ENCODE measurements around the gene INO80E. TPM values are rescaled to one million over a fixed set of nuclear protein-coding genes. Genes with fewer than 3 reads are reported as not detected.

INO80E gene
- polyA plus RNA-seq, 1 of the 3 experiments (the other 2 are of a cell fraction): 46.6 TPM

- peaks cover 6 to 28% of the 10 kb centered on the region in 2 experiments; a peak in 2 of 4 replicates for H3K4me1 ChIP-seq (ENCODE audit: control insufficient read depth in 1 of 2, insufficient read depth in 2 of 2, low read depth in 1 of 2, low read length in 1 of 2)
- H3K9me2 ChIP-seq: no peaks in the 10 kb centered on the region
- H3K79me2 ChIP-seq (ENCODE audit: insufficient read depth): no peaks in the 10 kb centered on the region
- WGBS (ENCODE audit: low lambda C conversion rate): 9% methylated on average over 23 of the region's 27 CpGs
- H3F3A ChIP-seq (replicated peaks; ENCODE audit: insufficient read depth): no peaks in the 10 kb centered on the region
- DNase-seq: peak; percentile 80
- no peaks in the 10 kb centered on the region for H3K36me3 ChIP-seq (replicated peaks in 1 of 2; ENCODE audit: control insufficient read depth in 1 of 2, insufficient read depth in 2 of 2, low read length in 1 of 2)
- H2AFZ ChIP-seq (ENCODE audit: low read depth): peak within 1 kb of the TSS; percentile 69; the same call in 1 of the 2 replicates
- no peaks in the 10 kb centered on the region for H4K20me1 ChIP-seq (ENCODE audit: insufficient read depth)
- no peaks in the 10 kb centered on the region for H3K9me3 ChIP-seq
- H3K9ac ChIP-seq: peak within 1 kb of the TSS; percentile 19; the same call in 1 of the 2 replicates
- peak within 1 kb of the TSS; percentile 86 for H3K4me2 ChIP-seq
- ChIA-PET CTCF (interaction anchor here (0.8 to 3.9 kb wide), 32 partner anchors 9 to 389 kb away, joined by 3 to 43 read pairs (median 8); partner anchors contain the start of genes ALDOA, ASPHD1, C16orf92 and CDIPT), POLR2A (interaction anchor here (1.2 to 2.3 kb wide), 4 partner anchors 8 to 152 kb away, joined by 3 to 12 read pairs (median 5); partner anchors contain the start of genes ALDOA, C16orf92 and CORO1A)
- peak within 1 kb of the TSS; percentile 44 to 51; a peak in 3 of 4 replicates for H3K4me3 ChIP-seq (ENCODE audit: low read depth in 2 of 2, low read length in 1 of 2)
- peak within 1 kb of the TSS in 1 of 2 experiments; percentile 83; a peak in 2 of 4 replicates for H3K27ac ChIP-seq (ENCODE audit: low read depth in 2 of 2, low read length in 1 of 2)
- TF ChIP-seq FOXJ3 (CRISPR knock-in tag; IDR thresholded peaks at IDR 0.05) (no peak), TAF1 (IDR thresholded peaks at IDR 0.05; ENCODE audit: borderline replicate concordance, low read depth, low read length) (no peak), NRF1 (IDR thresholded peaks at IDR 0.05; ENCODE audit: low read depth, low read length) (no peak), EZH2phosphoT487 (IDR thresholded peaks at IDR 0.05; ENCODE audit: borderline replicate concordance, low read depth) (no peak), MXI1 (IDR thresholded peaks at IDR 0.05; ENCODE audit: low read depth, low read length) (peak; percentile 62; the same call in 1 of the 2 replicates), JUND (IDR thresholded peaks at IDR 0.05) (no peak), ELF1 (IDR thresholded peaks at IDR 0.05) (no peak), CHD2 (IDR thresholded peaks at IDR 0.05; ENCODE audit: low read length, partially characterized antibody) (peak; percentile 87), RXRA (IDR thresholded peaks at IDR 0.05; ENCODE audit: borderline replicate concordance, low read depth) (no peak)
- no peaks in the 10 kb centered on the region for H3K27me3 ChIP-seq (ENCODE audit: insufficient read depth)
Observed at GRCh38 chr16:30030841-30031413, 34.9 kb downstream of the INO80E start, which contains the start of gene TLCD3B. TLCD3B (minus strand) TSS chr16:30031271; CDS start chr16:30030527, 744 bp downstream.

GRCh38 chr16:30031477-30031918 is 35.5 kb downstream of the INO80E start:
- no peaks in the 10 kb centered on the region for H4K20me1 ChIP-seq (ENCODE audit: insufficient read depth)
- POLR2A ChIA-PET: interaction anchor here (1.1 to 2.3 kb wide), 6 partner anchors 8 to 152 kb away, joined by 3 to 12 read pairs (median 5); partner anchors contain the start of genes ALDOA, C16orf92, CORO1A and SEZ6L2
- peak overlapping the region; percentile 69; the same call in 1 of the 2 replicates for H2AFZ ChIP-seq (ENCODE audit: low read depth)
- no peaks in the 10 kb centered on the region for H3K9me3 ChIP-seq
- peak overlapping the region; percentile 86 for H3K4me2 ChIP-seq
- no peaks in the 10 kb centered on the region for H3K9me2 ChIP-seq
- CTCF ChIA-PET: interaction anchor here (0.6 to 3.9 kb wide), 47 partner anchors 9 to 850 kb away, joined by 3 to 43 read pairs (median 5); partner anchors contain the start of genes ALDOA, ASPHD1, C16orf92 and CDIPT
- no peak for DNase-seq
- H3K36me3 ChIP-seq (replicated peaks in 1 of 2; ENCODE audit: control insufficient read depth in 1 of 2, insufficient read depth in 2 of 2, low read length in 1 of 2): no peaks in the 10 kb centered on the region
- WGBS (ENCODE audit: low lambda C conversion rate): 41% methylated on average over 9 of the region's 11 CpGs
- peaks cover 6 to 28% of the 10 kb centered on the region in 2 experiments; a peak in 2 of 4 replicates for H3K4me1 ChIP-seq (ENCODE audit: control insufficient read depth in 1 of 2, insufficient read depth in 2 of 2, low read depth in 1 of 2, low read length in 1 of 2)
- no peaks in the 10 kb centered on the region for H3K27me3 ChIP-seq (ENCODE audit: insufficient read depth)
- H3K9ac ChIP-seq: peak overlapping the region; percentile 19; the same call in 1 of the 2 replicates
- H3F3A ChIP-seq (replicated peaks; ENCODE audit: insufficient read depth): no peaks in the 10 kb centered on the region
- H3K4me3 ChIP-seq (ENCODE audit: low read depth in 2 of 2, low read length in 1 of 2): peak overlapping the region; percentile 44 to 51; a peak in 3 of 4 replicates
- peak overlapping the region in 1 of 2 experiments; percentile 83; a peak in 2 of 4 replicates for H3K27ac ChIP-seq (ENCODE audit: low read depth in 2 of 2, low read length in 1 of 2)
- H3K79me2 ChIP-seq (ENCODE audit: insufficient read depth): no peaks in the 10 kb centered on the region
- TF ChIP-seq, protein P1, sequence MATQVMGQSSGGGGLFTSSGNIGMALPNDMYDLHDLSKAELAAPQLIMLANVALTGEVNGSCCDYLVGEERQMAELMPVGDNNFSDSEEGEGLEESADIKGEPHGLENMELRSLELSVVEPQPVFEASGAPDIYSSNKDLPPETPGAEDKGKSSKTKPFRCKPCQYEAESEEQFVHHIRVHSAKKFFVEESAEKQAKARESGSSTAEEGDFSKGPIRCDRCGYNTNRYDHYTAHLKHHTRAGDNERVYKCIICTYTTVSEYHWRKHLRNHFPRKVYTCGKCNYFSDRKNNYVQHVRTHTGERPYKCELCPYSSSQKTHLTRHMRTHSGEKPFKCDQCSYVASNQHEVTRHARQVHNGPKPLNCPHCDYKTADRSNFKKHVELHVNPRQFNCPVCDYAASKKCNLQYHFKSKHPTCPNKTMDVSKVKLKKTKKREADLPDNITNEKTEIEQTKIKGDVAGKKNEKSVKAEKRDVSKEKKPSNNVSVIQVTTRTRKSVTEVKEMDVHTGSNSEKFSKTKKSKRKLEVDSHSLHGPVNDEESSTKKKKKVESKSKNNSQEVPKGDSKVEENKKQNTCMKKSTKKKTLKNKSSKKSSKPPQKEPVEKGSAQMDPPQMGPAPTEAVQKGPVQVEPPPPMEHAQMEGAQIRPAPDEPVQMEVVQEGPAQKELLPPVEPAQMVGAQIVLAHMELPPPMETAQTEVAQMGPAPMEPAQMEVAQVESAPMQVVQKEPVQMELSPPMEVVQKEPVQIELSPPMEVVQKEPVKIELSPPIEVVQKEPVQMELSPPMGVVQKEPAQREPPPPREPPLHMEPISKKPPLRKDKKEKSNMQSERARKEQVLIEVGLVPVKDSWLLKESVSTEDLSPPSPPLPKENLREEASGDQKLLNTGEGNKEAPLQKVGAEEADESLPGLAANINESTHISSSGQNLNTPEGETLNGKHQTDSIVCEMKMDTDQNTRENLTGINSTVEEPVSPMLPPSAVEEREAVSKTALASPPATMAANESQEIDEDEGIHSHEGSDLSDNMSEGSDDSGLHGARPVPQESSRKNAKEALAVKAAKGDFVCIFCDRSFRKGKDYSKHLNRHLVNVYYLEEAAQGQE (IDR thresholded peaks at IDR 0.05; ENCODE audit: low read depth, low read length): no peak
- TF ChIP-seq NRF1 (IDR thresholded peaks at IDR 0.05; ENCODE audit: low read depth, low read length) (no peak), MXI1 (IDR thresholded peaks at IDR 0.05; ENCODE audit: low read depth, low read length) (no peak), USF1 (IDR thresholded peaks at IDR 0.05; ENCODE audit: borderline replicate concordance, low read depth) (no peak), NFIC (IDR thresholded peaks at IDR 0.05; ENCODE audit: borderline replicate concordance) (no peak), RXRA (IDR thresholded peaks at IDR 0.05; ENCODE audit: borderline replicate concordance, low read depth) (no peak), EP300 (IDR thresholded peaks at IDR 0.05; ENCODE audit: borderline replicate concordance in 1 of 2, low read depth in 1 of 2, low read length in 1 of 2) (no peak), JUND (IDR thresholded peaks at IDR 0.05) (no peak), YY1 (IDR thresholded peaks at IDR 0.05; ENCODE audit: low read depth) (no peak), TCF12 (IDR thresholded peaks at IDR 0.05) (no peak), GATA2 (CRISPR knock-in tag; IDR thresholded peaks at IDR 0.05) (no peak), SIN3A (IDR thresholded peaks at IDR 0.05; ENCODE audit: borderline replicate concordance, low read depth, low read length) (no peak), POLR2AphosphoS5 (IDR thresholded peaks at IDR 0.05; ENCODE audit: low read depth, low read length) (no peak)
- TF ChIP-seq, protein P2, sequence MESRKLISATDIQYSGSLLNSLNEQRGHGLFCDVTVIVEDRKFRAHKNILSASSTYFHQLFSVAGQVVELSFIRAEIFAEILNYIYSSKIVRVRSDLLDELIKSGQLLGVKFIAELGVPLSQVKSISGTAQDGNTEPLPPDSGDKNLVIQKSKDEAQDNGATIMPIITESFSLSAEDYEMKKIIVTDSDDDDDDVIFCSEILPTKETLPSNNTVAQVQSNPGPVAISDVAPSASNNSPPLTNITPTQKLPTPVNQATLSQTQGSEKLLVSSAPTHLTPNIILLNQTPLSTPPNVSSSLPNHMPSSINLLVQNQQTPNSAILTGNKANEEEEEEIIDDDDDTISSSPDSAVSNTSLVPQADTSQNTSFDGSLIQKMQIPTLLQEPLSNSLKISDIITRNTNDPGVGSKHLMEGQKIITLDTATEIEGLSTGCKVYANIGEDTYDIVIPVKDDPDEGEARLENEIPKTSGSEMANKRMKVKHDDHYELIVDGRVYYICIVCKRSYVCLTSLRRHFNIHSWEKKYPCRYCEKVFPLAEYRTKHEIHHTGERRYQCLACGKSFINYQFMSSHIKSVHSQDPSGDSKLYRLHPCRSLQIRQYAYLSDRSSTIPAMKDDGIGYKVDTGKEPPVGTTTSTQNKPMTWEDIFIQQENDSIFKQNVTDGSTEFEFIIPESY (IDR thresholded peaks at IDR 0.05; ENCODE audit: borderline replicate concordance, low read depth): no peak

Data from SK-N-SH (cell line).